Body of pancreas (tissue), 4 donors: ENCODE results near the gene NDFIP1. TPM values are rescaled to one million over a fixed set of nuclear protein-coding genes. Genes with fewer than 3 reads are reported as not detected.

ENCODE experiments used
- ATAC-seq: fragments of 150-250 bp; one replicate; pipeline ENCODE4 v1.9.1; 2016
- DNase-seq, 4 donors: peaks; one replicate each; pipeline ENCODE4 v3.0.0-alpha.2; 2019
- H3K27ac ChIP-seq, 4 donors: fragments of 200-600 bp; sonication (generic); 1 replicate in 3 of 4; 2 replicates in 1 of 4; pipeline versions ENCODE4 v1.5.1 to v1.6.1; 2016 to 2019; ENCODE audit warnings: mild to moderate bottlenecking in 1 of 4, mixed read lengths in 1 of 4, moderate library complexity in 1 of 4
- H3K27me3 ChIP-seq, 2 donors: fragments of 200-600 bp; sonication (generic); one replicate each; pipeline ENCODE4 v1.6.0; 2016; ENCODE audit warnings: mild to moderate bottlenecking in 1 of 2
- H3K36me3 ChIP-seq, 2 donors: fragments of 200-600 bp; sonication (generic); replicated peaks in 1 of 2; 2 replicates each; pipeline ENCODE4 v1.5.1; 2016; ENCODE audit warnings: low read depth in 2 of 2; ENCODE audit not compliant: insufficient read depth in 1 of 2
- H3K4me1 ChIP-seq: fragments of 200-600 bp; sonication (generic); one replicate; pipeline ENCODE4 v1.6.0; 2016
- H3K4me3 ChIP-seq, 2 donors: fragments of 200-600 bp; sonication (generic); 1 replicate in 1 of 2; 2 replicates in 1 of 2; pipeline ENCODE4 v1.5.1; 2016 to 2019
- H3K9me3 ChIP-seq, 3 donors: fragments of 200-600 bp; sonication (generic); 1 replicate in 2 of 3; 2 replicates in 1 of 3; pipeline ENCODE4 v1.5.1; 2016
- POLR2A ChIP-seq, 3 donors: fragments of 450-650 bp; IDR thresholded peaks; one replicate each; pipeline ENCODE4 v1.6.1; 2016; ENCODE audit warnings: antibody characterized with exemption in 3 of 3, mild to moderate bottlenecking in 2 of 3
- WGBS, 2 donors: methylation state at CpG; one replicate each; pipeline ENCODE4 v1.1.5; 2017; 5-methylcytosine and 5-hydroxymethylcytosine counted together
- intact Hi-C: fragments of 100-400 bp; cut with DNase I; formaldehyde crosslinking; loops from one replicate; pipeline ENCODE4 v1.15.1; 2023
- total RNA-seq, 2 donors: library from RNA; depleted of rRNA; stranded (reverse); fragments of >200 nt; gene quantifications; one replicate each; pipeline ENCODE4 v1.1.0, GENCODE V29; 2016
- TF ChIP-seq, protein P1 (sequence below), 7 experiments: fragments of 450-650 bp in 4 of 7; fragments of 200-600 bp in 3 of 7; sonication (generic) in 3 of 7; IDR thresholded peaks; one replicate each; pipeline ENCODE4 v1.5.1; 2016 to 2019; ENCODE audit warnings: antibody characterized with exemption in 7 of 7

Gene NDFIP1
- total RNA-seq, 2 donors from 2014 or later: 39.7 to 58.3 TPM

- no peak for ATAC-seq
- H3K27me3 ChIP-seq: no peaks in the 10 kb centered on the region
- H3K9me3 ChIP-seq: no peaks in the 10 kb centered on the region
- no peak overlapping the region for H3K4me3 ChIP-seq
- H3K4me1 ChIP-seq: no peaks in the 10 kb centered on the region
- DNase-seq: no peak
- WGBS, 2 donors: 84 to 86% methylated on average over 7 of the region's 7 CpGs
- TF ChIP-seq, protein P1, sequence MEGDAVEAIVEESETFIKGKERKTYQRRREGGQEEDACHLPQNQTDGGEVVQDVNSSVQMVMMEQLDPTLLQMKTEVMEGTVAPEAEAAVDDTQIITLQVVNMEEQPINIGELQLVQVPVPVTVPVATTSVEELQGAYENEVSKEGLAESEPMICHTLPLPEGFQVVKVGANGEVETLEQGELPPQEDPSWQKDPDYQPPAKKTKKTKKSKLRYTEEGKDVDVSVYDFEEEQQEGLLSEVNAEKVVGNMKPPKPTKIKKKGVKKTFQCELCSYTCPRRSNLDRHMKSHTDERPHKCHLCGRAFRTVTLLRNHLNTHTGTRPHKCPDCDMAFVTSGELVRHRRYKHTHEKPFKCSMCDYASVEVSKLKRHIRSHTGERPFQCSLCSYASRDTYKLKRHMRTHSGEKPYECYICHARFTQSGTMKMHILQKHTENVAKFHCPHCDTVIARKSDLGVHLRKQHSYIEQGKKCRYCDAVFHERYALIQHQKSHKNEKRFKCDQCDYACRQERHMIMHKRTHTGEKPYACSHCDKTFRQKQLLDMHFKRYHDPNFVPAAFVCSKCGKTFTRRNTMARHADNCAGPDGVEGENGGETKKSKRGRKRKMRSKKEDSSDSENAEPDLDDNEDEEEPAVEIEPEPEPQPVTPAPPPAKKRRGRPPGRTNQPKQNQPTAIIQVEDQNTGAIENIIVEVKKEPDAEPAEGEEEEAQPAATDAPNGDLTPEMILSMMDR (IDR thresholded peaks at IDR 0.05): no peak
- no peak for TF ChIP-seq POLR2A (IDR thresholded peaks at IDR 0.05)
- no peaks in the 10 kb centered on the region for H3K36me3 ChIP-seq
- no peak overlapping the region for H3K27ac ChIP-seq
- intact Hi-C loops: no loop called here
Measured at GRCh38 chr5:142193114-142193428, 84.5 kb downstream of the NDFIP1 start.

- 83 to 85% methylated on average over 9 of the region's 9 CpGs for WGBS, 2 donors
- H3K27me3 ChIP-seq: no peaks in the 10 kb centered on the region
- no peaks in the 10 kb centered on the region for H3K36me3 ChIP-seq
- no peaks in the 10 kb centered on the region for H3K4me1 ChIP-seq
- no peaks in the 10 kb centered on the region for H3K9me3 ChIP-seq
- no peak for DNase-seq
- no peak for TF ChIP-seq POLR2A (IDR thresholded peaks at IDR 0.05)
- TF ChIP-seq, protein P1 (IDR thresholded peaks at IDR 0.05): no peak
- H3K4me3 ChIP-seq: no peak overlapping the region
- intact Hi-C loops: no loop called here
- no peak for ATAC-seq
- no peak overlapping the region for H3K27ac ChIP-seq
Measured at GRCh38 chr5:142197098-142197497, 88.5 kb downstream of the NDFIP1 start.

GRCh38 chr5:142197781-142198180 is 89.2 kb downstream of the NDFIP1 start:
- Histone ChIP-seq H3K27ac (no peak overlapping the region), H3K27me3 (no peaks in the 10 kb centered on the region), H3K4me3 (no peak overlapping the region), H3K9me3 (no peaks in the 10 kb centered on the region), H3K36me3 (no peaks in the 10 kb centered on the region), H3K4me1 (no peaks in the 10 kb centered on the region)
- ATAC-seq (no peak), DNase-seq (no peak)
- TF ChIP-seq, protein P1 (IDR thresholded peaks at IDR 0.05): no peak
- no peak for TF ChIP-seq POLR2A (IDR thresholded peaks at IDR 0.05)
- 88 to 90% methylated on average over 5 of the region's 5 CpGs for WGBS, 2 donors
- intact Hi-C loops: no loop called here

DNA sequence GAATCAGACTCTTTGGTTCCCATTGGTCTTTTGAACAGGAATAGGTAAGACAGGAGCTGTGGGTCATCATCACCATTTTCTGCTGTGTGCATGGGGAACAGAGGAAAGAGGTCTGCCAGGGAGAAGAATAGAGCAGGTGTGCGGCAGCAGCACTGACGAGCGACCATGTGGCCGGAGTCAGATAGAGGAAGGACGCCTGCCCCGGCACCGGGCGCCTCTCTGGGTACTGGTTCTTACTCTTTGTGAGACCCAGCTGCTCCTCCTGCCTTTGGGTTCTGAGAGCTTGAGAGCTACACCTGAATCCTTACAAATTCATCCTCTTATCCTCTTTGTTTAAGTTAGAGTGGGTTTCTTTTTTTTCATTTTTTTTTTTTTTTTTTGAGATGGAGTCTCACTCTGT is 90.8 kb downstream of the NDFIP1 start:
- H3K4me3 ChIP-seq: no peak overlapping the region
- no peak for DNase-seq
- intact Hi-C loops: no loop called here
- H3K27me3 ChIP-seq: no peaks in the 10 kb centered on the region
- H3K36me3 ChIP-seq: no peaks in the 10 kb centered on the region
- ATAC-seq: no peak
- H3K27ac ChIP-seq: no peak overlapping the region
- WGBS, 2 donors: 89 to 92% methylated on average over 8 of the region's 8 CpGs
- H3K4me1 ChIP-seq: no peaks in the 10 kb centered on the region
- H3K9me3 ChIP-seq: no peaks in the 10 kb centered on the region
- TF ChIP-seq POLR2A (IDR thresholded peaks at IDR 0.05): no peak
- TF ChIP-seq, protein P1 (IDR thresholded peaks at IDR 0.05): no peak

DNA sequence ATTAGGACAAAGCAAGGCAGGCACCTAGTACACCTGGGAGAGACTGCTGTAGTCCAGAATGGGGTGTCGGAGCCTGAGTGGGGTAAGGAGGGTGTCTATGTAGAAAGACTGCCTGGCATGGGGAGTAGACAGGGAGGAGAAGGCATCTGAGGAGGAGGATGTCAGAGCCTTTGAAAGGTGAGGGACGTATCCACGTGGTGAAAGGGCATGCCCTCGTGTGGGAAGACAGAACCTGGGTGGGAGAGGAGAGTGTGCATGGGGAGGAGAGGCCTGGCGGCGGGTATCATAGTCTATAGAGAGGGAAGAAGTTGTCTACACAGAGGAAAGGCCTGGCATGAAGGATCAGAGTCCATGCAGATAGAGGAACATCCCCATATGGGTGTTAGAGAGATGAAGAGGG is 91.8 kb downstream of the NDFIP1 start:
- Histone ChIP-seq H3K9me3 (no peaks in the 10 kb centered on the region), H3K4me3 (no peak overlapping the region), H3K27ac (no peak overlapping the region), H3K36me3 (no peaks in the 10 kb centered on the region), H3K4me1 (no peaks in the 10 kb centered on the region), H3K27me3 (no peaks in the 10 kb centered on the region)
- ATAC-seq: no peak
- intact Hi-C loops: no loop called here
- 44 to 55% methylated on average over 6 of the region's 6 CpGs for WGBS, 2 donors
- DNase-seq: no peak
- no peak for TF ChIP-seq POLR2A (IDR thresholded peaks at IDR 0.05)
- TF ChIP-seq, protein P1 (IDR thresholded peaks at IDR 0.05): no peak
